Progenitor cell of endocrine pancreas (in vitro differentiated cells): ENCODE results near the gene FAM222B. TPM values are rescaled to one million over a fixed set of nuclear protein-coding genes. Genes with fewer than 3 reads are reported as not detected.

ENCODE experiments used
- DNase-seq: peaks from one replicate; pipeline ENCODE4 v3.0.0; 2021; ENCODE audit warnings: low spot score; ENCODE audit not compliant: unreplicated experiment
- H3K27ac Mint-ChIP-seq: 2 replicates; pipeline ENCODE4 v1.8.0; 2021; ENCODE audit warnings: mild to moderate bottlenecking, moderate library complexity, mixed read lengths
- H3K27me3 Mint-ChIP-seq: 2 replicates; pipeline ENCODE4 v1.8.0; 2021; ENCODE audit warnings: mixed read lengths
- H3K36me3 Mint-ChIP-seq: 2 replicates; pipeline ENCODE4 v1.8.0; 2022; ENCODE audit warnings: mixed read lengths; ENCODE audit not compliant: insufficient read depth
- H3K4me1 Mint-ChIP-seq: 2 replicates; pipeline ENCODE4 v1.8.0; 2021; ENCODE audit warnings: low read depth, mixed read lengths
- H3K4me3 Mint-ChIP-seq: 2 replicates; pipeline ENCODE4 v1.8.0; 2021; ENCODE audit warnings: low read depth, mild to moderate bottlenecking, moderate library complexity, mixed read lengths
- H3K9me3 Mint-ChIP-seq: 2 replicates; pipeline ENCODE4 v1.8.0; 2021; ENCODE audit warnings: low read depth, mixed read lengths
- CTCF ChIP-seq: fragments of 200-600 bp; sonication (generic); IDR thresholded peaks from one replicate; pipeline ENCODE4 v1.5.0; 2021; ENCODE audit warnings: antibody characterized with exemption, mild to moderate bottlenecking; ENCODE audit not compliant: unreplicated experiment
- total RNA-seq: library from RNA; stranded (reverse); gene quantifications from 2 replicates; pipeline ENCODE4 v1.2.1, GENCODE V29; 2021

FAM222B gene
- total RNA-seq, 1 donor from 2014 or later: 58.7 TPM

- TF ChIP-seq CTCF: no peak
- Mint-ChIP-seq H3K27me3 (no peaks in the 10 kb centered on the region), H3K4me3 (no peak overlapping the region), H3K9me3 (no peaks in the 10 kb centered on the region), H3K27ac (no peak overlapping the region), H3K4me1 (no peaks in the 10 kb centered on the region), H3K36me3 (peaks cover 6% of the 10 kb centered on the region)
- DNase-seq: no peak
Observed at GRCh38 chr17:28887871-28888471, 45.4 kb upstream of the FAM222B start.

GRCh38 chr17:28885951-28886350 is 43.4 kb upstream of the FAM222B start:
- Mint-ChIP-seq H3K9me3 (no peaks in the 10 kb centered on the region), H3K36me3 (peaks cover 9% of the 10 kb centered on the region), H3K27ac (no peak overlapping the region), H3K4me1 (no peaks in the 10 kb centered on the region), H3K27me3 (no peaks in the 10 kb centered on the region), H3K4me3 (no peak overlapping the region)
- TF ChIP-seq CTCF: no peak
- DNase-seq: no peak

GRCh38 chr17:28885363-28885762 is 42.8 kb upstream of the FAM222B start:
- H3K9me3 Mint-ChIP-seq: no peaks in the 10 kb centered on the region
- no peak overlapping the region for H3K4me3 Mint-ChIP-seq
- H3K27ac Mint-ChIP-seq: no peak overlapping the region
- no peaks in the 10 kb centered on the region for H3K4me1 Mint-ChIP-seq
- peaks cover 9% of the 10 kb centered on the region for H3K36me3 Mint-ChIP-seq
- TF ChIP-seq CTCF: no peak
- DNase-seq: no peak
- H3K27me3 Mint-ChIP-seq: no peaks in the 10 kb centered on the region

- peaks cover 11% of the 10 kb centered on the region for H3K36me3 Mint-ChIP-seq
- no peak for DNase-seq
- H3K9me3 Mint-ChIP-seq: no peaks in the 10 kb centered on the region
- no peak for TF ChIP-seq CTCF
- H3K4me3 Mint-ChIP-seq: no peak overlapping the region
- H3K27me3 Mint-ChIP-seq: no peaks in the 10 kb centered on the region
- no peaks in the 10 kb centered on the region for H3K4me1 Mint-ChIP-seq
- H3K27ac Mint-ChIP-seq: peak overlapping the region; percentile 33
Observed at GRCh38 chr17:28883967-28884702, 41.5 kb upstream of the FAM222B start.

- H3K27me3 Mint-ChIP-seq: no peaks in the 10 kb centered on the region
Observed at GRCh38 chr17:28882154-28882895, 39.7 kb upstream of the FAM222B start.

More at GRCh38 chr17:28882154-28882895, 39.7 kb upstream of the FAM222B start:
- DNase-seq: no peak
- H3K4me3 Mint-ChIP-seq: no peak overlapping the region
- H3K36me3 Mint-ChIP-seq: peaks cover 20% of the 10 kb centered on the region
- H3K27ac Mint-ChIP-seq: no peak overlapping the region
- TF ChIP-seq CTCF: no peak
- no peaks in the 10 kb centered on the region for H3K4me1 Mint-ChIP-seq
- H3K9me3 Mint-ChIP-seq: peaks cover 3% of the 10 kb centered on the region
